ENCODE measurements around the gene SLF1.

Gene SLF1

DNA sequence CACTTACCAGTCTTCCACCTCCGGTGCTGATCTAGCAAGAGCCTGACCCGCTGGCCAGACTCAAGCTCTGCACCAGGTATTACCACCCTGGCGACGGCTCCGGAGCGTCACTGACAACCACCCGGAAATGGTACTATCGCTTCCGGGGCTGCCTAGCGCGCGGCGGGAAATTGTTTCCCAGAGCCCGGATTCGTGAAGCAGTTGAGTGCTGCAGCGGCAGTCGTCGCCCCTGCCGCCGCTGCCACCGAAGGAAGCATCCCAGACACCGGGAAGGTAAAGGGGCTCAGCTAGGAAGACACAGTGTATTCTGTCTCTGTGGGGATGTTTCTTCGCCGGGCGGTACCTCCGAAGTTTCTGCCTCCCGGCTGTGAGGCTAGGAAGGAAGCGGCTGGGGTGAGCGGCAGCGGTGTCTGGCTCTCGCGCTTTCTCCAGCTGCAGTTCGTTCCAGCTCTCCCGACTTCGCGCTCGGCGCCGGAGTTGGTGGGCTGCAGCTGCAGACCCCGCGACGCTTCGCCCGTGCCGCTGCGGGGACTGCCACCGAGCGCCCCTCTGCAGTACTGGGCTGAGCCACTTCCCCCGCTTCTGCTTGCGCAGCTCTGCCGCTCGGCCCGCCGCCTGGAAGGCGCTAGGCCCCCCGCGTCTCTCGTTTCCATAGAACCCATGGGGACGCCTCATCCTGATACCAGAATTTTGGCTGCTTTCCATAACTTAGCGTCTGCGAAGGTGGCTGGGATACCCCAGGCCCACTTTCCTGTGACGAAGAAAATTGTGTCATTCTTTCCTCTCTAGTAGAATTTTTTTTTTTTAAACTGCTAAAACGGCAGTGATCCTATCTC lies at the start of gene SLF1, which contains the start of gene KIAA0825:
TSS of gene SLF1 (plus strand) at position 177 of the 836 bp plus-strand sequence. CDS start 10,142 bp downstream, outside the sequence.
TSS of gene KIAA0825 (minus strand) at position 112 of the 836 bp plus-strand sequence. CDS start 81,478 bp downstream, outside the sequence.
- peak; percentile 77 to 88 for DNase-seq

DNA sequence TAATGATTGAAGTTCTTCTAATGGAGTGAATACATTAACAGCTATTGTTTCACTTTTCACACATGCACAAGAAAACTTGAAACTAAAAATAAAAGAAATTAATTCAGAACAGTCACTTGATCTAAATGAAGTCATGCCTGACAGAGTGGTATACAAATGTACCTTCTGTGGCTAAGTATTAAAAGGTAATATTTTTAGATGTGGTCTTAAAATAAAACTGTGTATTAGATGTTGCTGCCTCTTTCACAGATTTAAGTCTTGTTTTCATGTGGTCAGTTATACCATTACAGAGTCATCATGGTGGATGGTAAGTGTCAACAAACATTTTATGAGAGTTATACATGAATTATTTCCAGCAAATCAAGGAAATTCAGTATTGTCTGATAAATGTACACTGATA lies 47.1 kb upstream of the SLF1 start:
- DNase-seq = no peak

DNA sequence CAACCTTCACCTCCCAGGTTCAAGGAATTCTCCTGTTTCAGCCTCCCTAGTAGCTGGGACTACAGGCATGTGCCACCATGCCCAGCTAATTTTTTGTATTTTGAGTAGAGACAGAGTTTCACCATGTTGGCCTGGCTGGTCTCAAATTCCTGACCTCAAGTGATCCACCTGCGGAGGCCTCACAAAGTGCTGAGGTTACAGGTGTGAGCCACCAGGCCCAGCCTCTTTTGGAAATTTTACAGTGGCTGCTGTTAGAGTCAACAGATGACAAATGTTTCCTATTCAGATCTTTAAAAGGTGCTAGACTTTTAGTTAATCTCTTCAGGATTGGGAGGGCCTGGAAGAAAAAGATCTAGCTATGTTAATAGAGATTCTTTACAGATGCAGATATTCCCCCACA lies 45.1 kb upstream of the SLF1 start:
- DNase-seq = peak in 1 of 2 donors; percentile 17

DNA sequence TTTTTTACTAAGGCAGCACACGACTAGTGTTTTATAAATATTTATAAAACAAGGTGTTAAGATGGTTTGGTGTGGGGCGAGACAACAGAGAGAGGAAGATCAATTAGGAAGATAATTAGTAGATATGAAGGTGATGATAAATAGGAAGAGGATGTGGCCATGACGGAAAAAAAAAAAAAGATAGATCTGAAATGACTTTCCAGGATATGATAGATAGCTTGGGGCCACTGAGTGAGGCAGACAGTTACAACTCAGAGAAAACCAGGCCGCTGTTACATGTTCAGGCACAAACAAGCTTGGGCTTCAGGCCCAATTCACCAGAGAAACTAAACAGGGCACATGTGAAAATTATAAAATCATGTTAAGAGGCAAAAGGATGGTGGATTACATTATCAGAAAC lies 43.3 kb upstream of the SLF1 start:
- peak in 1 of 2 donors; percentile 41 for DNase-seq

DNA sequence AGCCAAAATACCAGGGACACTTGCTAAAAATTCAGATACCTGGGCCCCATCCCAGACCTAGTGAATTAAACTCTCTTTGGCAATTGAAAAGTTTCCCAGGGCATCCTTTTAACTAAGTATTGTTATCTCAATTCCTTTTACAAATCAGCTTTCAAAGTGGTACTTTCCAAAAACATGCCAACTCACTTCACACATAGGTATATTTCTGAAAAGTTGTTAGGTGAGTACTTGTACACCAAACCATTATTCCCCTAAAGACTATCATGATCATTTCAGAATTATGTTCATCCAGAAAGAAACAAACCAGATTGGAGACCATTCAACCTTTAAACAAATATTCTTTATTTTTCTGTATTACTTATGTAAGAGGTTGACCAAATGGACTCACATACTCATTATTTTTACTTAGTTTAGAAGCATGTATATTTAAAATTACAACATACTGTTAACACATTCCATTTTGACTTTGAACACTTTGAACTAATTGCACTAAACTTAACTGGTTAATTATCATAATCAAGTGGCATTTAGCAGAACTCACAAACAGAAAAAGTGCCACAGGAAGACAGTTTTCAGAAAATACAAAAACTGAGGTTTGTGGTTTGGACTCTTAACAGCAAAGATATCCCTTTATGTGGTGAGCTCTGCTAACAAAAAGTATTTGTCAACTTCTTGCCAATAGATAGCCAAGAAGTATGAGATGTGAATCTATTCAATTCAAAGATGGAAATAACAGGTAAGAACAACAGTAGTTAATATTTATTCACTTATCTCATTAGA lies 40.8 kb upstream of the SLF1 start:
- peak in 1 of 2 donors; percentile 75 for DNase-seq

DNA sequence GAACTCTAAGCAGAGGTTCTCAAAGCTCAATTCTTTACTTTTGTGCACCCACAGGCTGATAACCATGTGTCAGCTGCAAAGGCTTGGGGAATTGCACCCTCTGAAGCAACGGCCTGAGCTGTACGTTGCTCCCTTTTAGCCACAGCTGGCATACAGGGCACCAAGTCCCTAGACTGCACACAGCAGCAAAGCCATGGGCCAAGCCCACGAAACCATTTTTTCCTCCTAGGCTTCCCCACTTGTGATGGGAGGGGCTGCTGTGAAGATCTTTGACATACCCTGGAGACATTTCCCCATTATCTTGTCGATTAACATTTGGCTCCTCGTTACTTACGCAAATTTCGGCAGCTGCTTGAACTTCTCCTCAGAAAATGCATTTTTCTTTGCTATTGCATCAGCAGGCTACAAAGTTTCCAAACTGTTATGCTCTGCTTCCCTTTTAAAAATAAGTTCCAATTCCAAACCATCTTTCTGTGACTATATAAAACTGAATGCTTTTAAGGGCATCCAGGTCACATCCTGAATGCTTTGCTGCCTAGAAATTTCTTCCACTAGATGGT lies 23.1 kb upstream of the SLF1 start:
- DNase-seq = no peak

DNA sequence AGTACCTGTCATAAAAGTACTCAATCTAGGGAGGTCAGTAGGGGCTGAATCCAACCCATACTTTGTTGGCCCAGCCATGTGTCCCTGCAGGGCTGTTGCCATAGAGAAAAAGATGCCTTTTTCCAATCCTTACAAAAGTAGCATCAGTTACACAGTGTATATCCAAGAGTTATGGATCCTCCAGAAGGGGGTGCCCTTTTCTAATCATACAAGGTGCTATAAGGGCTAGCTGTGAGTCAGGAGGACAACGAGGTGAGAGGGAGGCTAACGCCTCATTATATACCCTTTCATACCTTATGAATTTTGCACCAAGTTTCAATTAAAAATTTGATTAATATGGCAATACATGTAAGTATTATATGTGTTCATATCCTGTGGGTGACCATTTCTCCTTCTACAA lies 4.9 kb upstream of the SLF1 start:
- DNase-seq = peak in 1 of 2 donors; percentile 20

DNA sequence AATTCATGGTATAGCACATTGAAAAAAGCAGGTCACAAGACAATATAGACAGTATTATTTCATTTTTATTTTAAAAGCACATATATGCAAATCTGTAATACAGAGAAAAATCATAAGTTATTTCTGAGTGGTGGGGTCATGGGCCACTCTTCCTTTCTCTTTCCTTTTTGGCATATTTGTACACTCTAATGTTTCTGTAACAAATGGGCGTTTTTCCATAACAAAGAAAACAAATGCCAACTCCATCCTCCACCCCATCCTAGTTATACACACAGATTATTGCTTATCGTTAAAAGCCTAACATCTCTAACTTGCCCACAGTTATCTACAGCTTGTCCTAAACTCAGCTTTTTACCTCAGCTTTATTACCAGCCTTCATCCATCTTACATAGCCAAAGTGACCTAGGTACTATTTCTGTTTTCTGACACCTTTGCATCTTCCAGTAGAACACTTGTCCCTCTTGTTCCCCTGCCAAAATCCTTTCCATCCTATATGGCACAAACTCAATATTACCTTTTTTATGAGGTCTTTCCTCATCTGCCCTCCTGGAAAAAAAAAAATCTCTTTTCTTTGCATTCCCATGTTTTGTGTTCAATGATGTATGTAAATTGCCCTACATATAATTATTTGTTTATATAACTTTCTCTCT lies 4.2 kb upstream of the SLF1 start:
- no peak for DNase-seq

DNA sequence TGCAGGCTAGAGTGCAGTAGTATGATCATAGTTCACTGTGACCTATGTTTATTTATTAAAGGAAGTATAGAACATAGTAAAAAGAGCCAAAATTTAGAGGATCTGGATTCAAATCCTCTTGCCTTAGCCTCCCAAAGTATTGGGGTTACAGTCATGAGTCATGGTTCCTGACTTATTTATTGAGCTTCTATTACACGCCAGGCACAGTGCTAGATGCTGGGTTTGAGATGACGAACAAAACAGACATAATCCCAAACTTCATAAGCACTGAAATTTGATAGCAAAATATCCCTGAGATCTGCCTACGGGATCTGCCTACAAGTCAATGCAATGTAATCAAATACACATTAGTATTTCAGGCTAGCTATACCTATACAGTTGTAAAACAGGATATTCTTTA lies 2.6 kb upstream of the SLF1 start:
- no peak for DNase-seq

DNA sequence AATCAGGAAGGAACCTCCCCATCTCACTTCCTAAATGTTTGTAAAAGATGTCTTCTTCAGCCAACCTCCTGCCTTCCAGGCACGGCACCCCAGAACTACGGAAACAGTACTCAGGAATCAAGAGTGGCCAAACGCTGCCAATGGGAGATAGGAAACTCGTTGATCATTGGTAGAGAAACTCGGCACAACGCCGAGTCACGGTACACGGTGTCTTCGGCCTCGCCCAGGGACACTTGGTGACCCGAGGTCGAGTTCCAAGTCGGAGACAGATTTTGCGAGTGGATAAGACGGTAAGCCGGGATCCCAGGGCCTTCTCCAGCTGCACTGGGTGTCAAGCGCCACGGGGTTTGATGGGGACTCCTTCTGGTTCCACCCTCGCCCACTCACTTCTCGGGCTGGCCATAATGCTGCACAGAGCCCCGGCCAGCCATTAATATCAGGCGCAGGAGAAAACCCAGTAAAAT lies 408 bp upstream of the SLF1 start:
- DNase-seq = peak; percentile 7 to 49

DNA sequence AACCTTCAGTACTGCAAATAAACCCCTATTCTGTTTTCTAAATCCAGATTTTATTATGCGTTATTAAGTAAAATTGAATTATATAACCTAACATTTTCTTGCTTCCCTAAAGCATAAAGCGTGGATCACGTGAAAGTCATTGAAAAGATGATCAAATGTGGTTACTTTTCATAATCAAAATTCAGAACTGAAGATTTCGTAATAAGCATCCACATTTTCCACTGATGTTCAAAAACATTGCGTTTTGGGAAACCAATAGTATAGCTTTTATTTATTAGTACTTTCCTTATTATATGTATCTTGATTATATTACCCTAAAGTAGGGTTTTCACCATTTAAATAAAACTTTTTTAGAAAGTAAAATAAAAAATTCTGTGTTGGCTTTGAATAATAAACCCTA lies 1.8 kb downstream of the SLF1 start:
- no peak for DNase-seq

DNA sequence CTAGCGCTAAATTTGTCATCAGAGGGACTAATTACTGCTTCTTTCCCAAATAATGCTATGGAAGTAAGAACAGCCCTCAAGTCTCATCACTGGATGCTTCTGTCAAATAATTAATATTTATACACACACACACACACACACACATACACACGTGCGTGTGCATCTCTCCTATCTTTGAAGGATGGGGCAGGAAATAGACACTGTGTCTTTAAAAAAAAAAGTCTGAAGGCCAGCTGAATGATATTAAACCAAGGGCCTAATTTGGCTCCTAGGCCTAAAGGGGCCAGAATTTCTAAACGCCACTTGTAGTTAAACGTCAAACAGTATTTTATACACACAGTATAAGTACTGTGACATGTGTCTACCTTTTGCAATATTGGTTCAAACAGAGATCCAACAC lies 3.3 kb downstream of the SLF1 start:
- peak in 1 of 2 donors; percentile 14 for DNase-seq

DNA sequence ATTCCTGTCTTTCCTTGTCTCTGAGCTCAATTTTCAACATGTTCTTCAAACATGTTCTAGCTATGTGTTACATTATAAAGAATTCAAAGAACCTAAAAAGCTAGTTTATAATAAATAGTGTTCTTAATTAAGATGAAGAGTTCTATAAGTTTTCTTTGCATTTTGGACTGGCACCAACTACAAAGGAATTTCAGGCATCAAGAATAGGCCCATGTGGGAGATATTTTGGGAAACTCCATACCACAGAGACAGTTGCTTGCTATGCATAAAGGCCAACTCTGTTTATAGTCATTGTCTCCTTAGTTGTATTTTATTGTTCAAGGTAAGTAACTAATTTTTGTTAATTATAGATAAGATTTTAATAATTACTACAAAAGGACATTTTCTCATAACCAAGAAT lies 4.5 kb downstream of the SLF1 start:
- DNase-seq = no peak

DNA sequence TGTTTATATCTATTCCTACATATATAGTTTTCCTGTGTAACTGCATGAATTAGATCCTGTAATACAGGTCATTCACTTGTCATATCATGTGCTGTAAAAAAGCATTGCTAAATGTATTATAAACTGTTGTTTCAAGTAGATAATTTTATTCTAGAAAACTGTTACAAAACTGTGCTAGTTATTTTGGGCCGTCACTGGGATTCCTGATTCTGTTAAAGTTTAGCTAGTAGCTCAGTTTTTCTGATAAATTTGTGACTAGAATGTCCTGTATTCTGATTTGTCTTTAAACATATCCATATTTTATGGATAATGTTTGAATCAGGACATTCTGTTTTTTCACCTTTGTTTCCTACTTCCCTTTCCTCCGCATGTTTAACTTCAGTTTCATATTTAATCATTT lies 5.4 kb downstream of the SLF1 start:
- no peak for DNase-seq

DNA sequence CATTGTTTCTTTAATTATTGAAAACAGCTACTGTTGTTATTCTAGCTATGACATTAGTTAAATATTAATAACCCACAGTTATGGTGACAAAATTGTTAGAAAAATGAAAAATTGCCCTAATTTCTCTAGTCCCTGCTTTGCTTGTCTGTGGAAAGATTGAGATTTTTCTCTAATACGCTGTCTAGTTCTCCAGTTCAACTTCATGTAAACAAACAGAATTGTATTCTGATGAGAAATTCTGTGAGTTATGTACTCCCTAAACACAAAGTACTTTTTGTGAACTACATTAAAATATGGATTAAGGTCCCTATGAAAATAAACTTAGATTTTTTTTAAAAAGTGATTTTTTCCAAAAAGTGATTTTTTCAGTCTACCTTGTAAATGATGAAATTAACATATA lies 8.7 kb downstream of the SLF1 start:
- no peak for DNase-seq

DNA sequence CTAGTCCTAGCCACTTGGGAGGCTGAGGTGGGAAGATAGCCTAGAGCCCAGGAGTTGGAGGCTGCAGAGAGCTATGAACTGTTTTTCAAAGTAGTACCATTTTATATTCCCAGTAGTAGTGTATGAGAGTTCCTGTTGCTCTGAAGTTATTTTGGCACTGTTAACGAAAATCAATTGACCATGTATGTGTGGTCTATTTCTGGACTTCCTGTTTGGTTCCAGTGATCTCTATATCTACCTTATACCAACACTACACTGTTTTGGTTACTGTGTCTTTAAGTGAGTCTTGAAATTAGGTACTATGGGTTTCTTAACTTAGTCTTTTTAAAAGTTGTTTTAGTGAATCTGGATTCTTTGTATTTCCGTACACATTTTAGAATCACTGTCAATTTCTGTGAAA lies 13.6 kb downstream of the SLF1 start:
- no peak for DNase-seq

DNA sequence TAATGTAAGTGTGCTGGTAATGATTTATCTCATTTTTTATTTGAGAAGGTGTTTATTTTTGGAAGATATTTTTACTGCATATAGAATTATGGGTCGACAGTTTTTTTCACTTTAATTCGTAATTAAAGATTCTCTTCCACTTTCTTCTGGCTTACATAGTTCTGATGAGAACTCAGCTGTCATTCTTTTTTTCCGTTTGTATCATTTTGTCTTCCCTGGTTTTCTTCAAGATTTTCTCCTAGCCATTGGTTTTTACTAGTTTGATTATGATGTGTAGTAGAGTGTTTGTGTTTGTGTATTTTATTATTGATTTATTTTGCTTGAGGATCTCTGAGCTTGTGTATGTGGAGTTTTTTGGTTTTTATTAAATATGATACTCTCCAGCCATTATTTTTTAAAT lies 21.7 kb downstream of the SLF1 start:
- no peak for DNase-seq

DNA sequence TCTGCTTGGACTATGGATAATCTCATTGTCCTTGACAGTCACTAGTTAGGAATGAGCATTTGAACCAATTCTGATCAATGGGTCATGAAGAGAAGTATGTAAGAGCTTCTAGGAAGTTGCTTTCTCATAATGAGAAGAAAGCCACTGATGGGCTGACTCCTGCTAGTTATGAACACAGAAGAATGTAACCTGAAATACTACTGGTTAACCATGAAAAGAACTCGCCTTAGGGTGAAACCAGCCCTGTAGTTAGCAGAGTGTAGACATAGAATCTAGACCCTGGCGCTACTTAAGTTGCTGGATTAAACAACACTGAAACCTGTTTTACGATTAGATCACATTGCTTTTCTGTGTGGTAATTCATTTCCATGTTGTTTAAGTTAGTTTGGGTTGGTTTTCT lies 26.6 kb downstream of the SLF1 start:
- DNase-seq = no peak

DNA sequence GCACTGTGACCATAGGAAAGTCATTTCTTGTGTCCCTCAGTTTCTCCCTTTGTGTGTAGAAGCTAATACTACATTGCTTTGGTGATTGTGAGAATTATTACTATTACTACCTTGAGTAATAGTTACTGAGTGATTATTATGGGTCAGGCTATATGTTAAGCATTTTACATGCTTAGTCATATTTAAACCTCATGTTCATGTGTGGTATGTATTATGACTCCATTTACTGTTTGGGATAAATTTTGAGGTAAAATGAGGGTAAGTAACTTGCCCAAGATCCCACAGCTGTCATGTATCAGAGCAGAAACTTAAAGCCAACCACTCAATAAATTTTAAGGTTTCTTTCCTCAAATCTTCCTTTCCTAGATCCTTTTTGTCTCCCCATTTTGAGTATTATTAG lies 28.3 kb downstream of the SLF1 start:
- no peak for DNase-seq

DNA sequence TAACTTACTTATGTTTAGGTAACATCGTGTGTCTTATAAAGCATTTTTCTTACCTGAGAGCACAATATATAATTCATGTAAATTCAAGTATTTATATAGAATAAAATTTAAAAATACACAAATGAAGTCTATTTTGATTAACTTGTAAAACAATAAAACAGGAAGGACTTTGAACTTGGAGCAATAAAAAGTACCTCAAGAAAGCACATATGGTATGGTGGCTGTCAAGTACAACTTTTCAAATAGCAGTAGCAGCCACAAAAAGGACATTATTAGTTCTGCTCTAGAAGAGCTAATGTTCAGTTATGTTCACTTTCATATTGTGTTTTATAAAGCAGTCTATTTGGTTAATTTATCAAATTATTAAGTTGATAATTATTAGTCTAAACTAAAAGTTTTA lies 31.4 kb downstream of the SLF1 start:
- no peak for DNase-seq

DNA sequence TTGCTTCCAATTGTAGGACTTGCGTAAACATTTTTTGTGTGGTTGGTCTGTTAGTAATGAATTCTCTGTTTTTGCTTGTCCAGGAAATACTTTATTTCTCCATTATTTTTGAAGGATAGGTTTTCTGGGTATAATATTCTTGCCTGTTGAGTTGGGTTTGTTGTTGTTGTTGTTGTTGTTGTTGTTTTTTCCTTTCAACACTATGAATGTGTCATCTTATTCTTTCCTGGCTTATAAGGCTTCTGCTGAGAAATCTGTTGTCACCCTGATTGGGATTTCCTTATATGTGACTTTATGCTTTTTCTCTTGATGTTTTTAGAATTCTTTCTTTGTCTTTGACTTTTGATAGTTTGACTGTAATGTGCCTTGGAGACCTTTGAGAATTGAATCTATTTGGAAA lies 39.8 kb downstream of the SLF1 start:
- no peak for DNase-seq

DNA sequence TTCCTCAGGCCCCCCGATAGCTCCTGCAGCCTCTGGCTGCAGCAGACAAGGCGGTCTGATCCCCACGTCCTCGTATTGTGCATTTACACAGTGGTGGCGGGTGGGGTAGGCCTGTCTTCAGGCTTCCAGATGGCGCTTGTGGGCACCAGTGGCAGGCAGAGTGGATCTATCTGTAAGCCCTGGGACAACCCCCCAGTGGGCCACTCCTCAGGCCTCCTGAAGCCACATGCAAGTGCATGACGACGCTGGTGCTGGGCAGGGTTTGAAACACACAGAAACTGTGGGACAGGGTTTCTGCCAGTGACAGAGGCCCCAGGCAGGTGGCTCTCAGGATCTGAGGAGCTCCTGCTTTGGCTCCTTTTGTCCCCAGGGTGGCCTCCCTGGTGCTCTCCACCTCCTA lies 42.0 kb downstream of the SLF1 start:
- DNase-seq = no peak

DNA sequence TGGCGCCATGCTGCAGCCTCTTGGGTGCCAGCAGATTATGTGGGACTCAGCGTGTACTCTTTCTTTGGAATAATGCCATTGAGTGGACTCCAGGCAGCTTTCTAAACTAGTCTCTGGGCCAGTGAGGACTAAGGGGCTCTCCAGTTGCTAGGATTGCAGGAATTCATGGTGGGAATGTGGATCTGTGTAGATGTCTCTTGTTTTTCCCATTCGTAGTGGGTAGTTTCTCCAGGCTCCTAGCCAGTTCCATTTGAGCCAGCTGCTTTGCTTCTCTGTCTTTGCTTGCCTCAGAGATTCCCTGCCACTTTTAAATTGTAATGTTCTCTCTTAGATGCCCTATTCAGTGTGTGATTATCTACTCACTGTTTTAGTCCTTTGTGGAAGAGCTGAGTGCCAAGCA lies 42.6 kb downstream of the SLF1 start:
- no peak for DNase-seq
